IPS-11a (cell line): ENCODE results near the gene TBX19.

Experiments used
- H3K4me3 ChIP-seq: one replicate; pipeline ENCODE4 v1.5.1; 2013; ENCODE audit warnings: low read depth, low read length, control low read depth

The TBX19 gene

GRCh38 chr1:168280296-168280927 lies at the start of gene TBX19:
TSS of gene TBX19 (plus strand) at chr1:168280877. CDS start at chr1:168281091, 214 bp downstream.
- H3K4me3 ChIP-seq = no peak within 1 kb of the TSS

GRCh38 chr1:168234846-168235547 lies 45.7 kb upstream of the TBX19 start:
- no peak overlapping the region for H3K4me3 ChIP-seq

GRCh38 chr1:168235548-168235885 lies 45.2 kb upstream of the TBX19 start:
- no peak overlapping the region for H3K4me3 ChIP-seq

- no peak overlapping the region for H3K4me3 ChIP-seq
Measured at GRCh38 chr1:168235937-168236336, 44.7 kb upstream of the TBX19 start.

GRCh38 chr1:168236836-168237611 lies 43.7 kb upstream of the TBX19 start:
- H3K4me3 ChIP-seq = no peak overlapping the region

GRCh38 chr1:168243198-168243597 lies 37.5 kb upstream of the TBX19 start:
- H3K4me3 ChIP-seq = no peak overlapping the region

- H3K4me3 ChIP-seq = no peak overlapping the region
Measured at GRCh38 chr1:168243636-168244212, 37.0 kb upstream of the TBX19 start.

- no peak overlapping the region for H3K4me3 ChIP-seq
Measured at GRCh38 chr1:168245042-168245441, 35.6 kb upstream of the TBX19 start.

- H3K4me3 ChIP-seq = no peak overlapping the region
Measured at GRCh38 chr1:168246506-168246905, 34.2 kb upstream of the TBX19 start.

GRCh38 chr1:168252204-168252733 lies 28.4 kb upstream of the TBX19 start:
- no peak overlapping the region for H3K4me3 ChIP-seq

GRCh38 chr1:168256164-168256563 lies 24.5 kb upstream of the TBX19 start:
- H3K4me3 ChIP-seq = no peak overlapping the region

- H3K4me3 ChIP-seq = no peak overlapping the region
Measured at GRCh38 chr1:168257397-168257796, 23.3 kb upstream of the TBX19 start.

- H3K4me3 ChIP-seq = no peak overlapping the region
Measured at GRCh38 chr1:168259567-168259966, 21.1 kb upstream of the TBX19 start.

GRCh38 chr1:168260393-168260792 lies 20.3 kb upstream of the TBX19 start:
- H3K4me3 ChIP-seq = no peak overlapping the region

- H3K4me3 ChIP-seq = no peak overlapping the region
Measured at GRCh38 chr1:168261390-168261789, 19.3 kb upstream of the TBX19 start.

- no peak overlapping the region for H3K4me3 ChIP-seq
Measured at GRCh38 chr1:168263130-168263529, 17.5 kb upstream of the TBX19 start.

GRCh38 chr1:168264296-168264695 lies 16.4 kb upstream of the TBX19 start:
- H3K4me3 ChIP-seq = no peak overlapping the region

GRCh38 chr1:168265596-168265995 lies 15.1 kb upstream of the TBX19 start:
- H3K4me3 ChIP-seq = no peak overlapping the region

- H3K4me3 ChIP-seq = no peak overlapping the region
Measured at GRCh38 chr1:168266644-168267186, 14.0 kb upstream of the TBX19 start.

- H3K4me3 ChIP-seq = no peak overlapping the region
Measured at GRCh38 chr1:168271636-168272035, 9.0 kb upstream of the TBX19 start.

- no peak overlapping the region for H3K4me3 ChIP-seq
Measured at GRCh38 chr1:168273575-168273974, 7.1 kb upstream of the TBX19 start.
